ENCODE measurements around the gene PPP1R36. TPM values are rescaled to one million over a fixed set of nuclear protein-coding genes. Genes with fewer than 3 reads are reported as not detected.

The PPP1R36 gene
- total RNA-seq: not detected

GRCh38 chr14:64549791-64550620 lies at the start of gene PPP1R36:
Gene PPP1R36 (plus strand): TSS chr14:64549961. CDS start chr14:64549998, 37 bp downstream.
- no peak within 1 kb of the TSS for H3K27ac Mint-ChIP-seq
- no peaks in the 10 kb centered on the region for H3K9me3 Mint-ChIP-seq
- no peaks in the 10 kb centered on the region for H3K36me3 Mint-ChIP-seq (ENCODE audit: low read depth)
- H3K27me3 Mint-ChIP-seq (ENCODE audit: low read depth): peaks cover 7% of the 10 kb centered on the region
- DNase-seq: peak; percentile 48
- H3K4me3 Mint-ChIP-seq: peak within 1 kb of the TSS; percentile 55
- intact Hi-C loops (cut with micrococcal nuclease): loop anchor here (1.0 to 10.0 kb wide), 3 partner anchors 10 to 695 kb away; partner anchors contain the start of genes FNTB, HSPA2 and SYNE2
- CTCF ChIA-PET: interaction anchor here (0.7 to 2.9 kb wide), 4 partner anchors 10 to 87 kb away, joined by 3 to 15 read pairs (median 6); partner anchors contain the start of gene HSPA2
- peaks cover 12% of the 10 kb centered on the region for H3K4me1 Mint-ChIP-seq (ENCODE audit: low read depth)

- Mint-ChIP-seq H3K4me1 (ENCODE audit: low read depth) (peaks cover 45% of the 10 kb centered on the region), H3K9me3 (no peaks in the 10 kb centered on the region), H3K27me3 (ENCODE audit: low read depth) (no peaks in the 10 kb centered on the region), H3K4me3 (peak overlapping the region; percentile 56), H3K36me3 (ENCODE audit: low read depth) (peaks cover 20% of the 10 kb centered on the region), H3K27ac (peak overlapping the region; percentile 97)
- no peak for DNase-seq
- CTCF ChIA-PET: interaction anchor here (2.1 to 3.5 kb wide), 2 partner anchors 11 to 20 kb away, joined by 8 to 32 read pairs; no protein-coding TSS in a partner anchor
- intact Hi-C loops (cut with micrococcal nuclease): loop anchor here (2.0 to 10.0 kb wide), 3 partner anchors 15 to 775 kb away; partner anchors contain the start of gene SGPP1
These were observed 49.7 kb upstream of the PPP1R36 start for GRCh38 chr14:64500088-64500487.

- intact Hi-C loops (cut with micrococcal nuclease): loop anchor here (1.0 to 10.0 kb wide), 6 partner anchors 10 to 859 kb away; partner anchors contain the start of genes SGPP1 and SYNE2
- H3K9me3 Mint-ChIP-seq: no peaks in the 10 kb centered on the region
- peaks cover 20% of the 10 kb centered on the region for H3K36me3 Mint-ChIP-seq (ENCODE audit: low read depth)
- H3K27me3 Mint-ChIP-seq (ENCODE audit: low read depth): no peaks in the 10 kb centered on the region
- DNase-seq: peak; percentile 12
- CTCF ChIA-PET: interaction anchor here (0.6 to 3.5 kb wide), 6 partner anchors 9 to 267 kb away, joined by 3 to 32 read pairs (median 5); partner anchors contain the start of gene HSPA2
- H3K27ac Mint-ChIP-seq: peak overlapping the region; percentile 97
- H3K4me1 Mint-ChIP-seq (ENCODE audit: low read depth): peaks cover 47% of the 10 kb centered on the region
- H3K4me3 Mint-ChIP-seq: peak overlapping the region; percentile 91
These were observed 48.2 kb upstream of the PPP1R36 start for GRCh38 chr14:64501411-64502171.

- intact Hi-C loops (cut with micrococcal nuclease): loop anchor here (1.0 to 10.0 kb wide), 5 partner anchors 9 to 860 kb away; partner anchors contain the start of genes SGPP1 and SYNE2
These were observed 47.3 kb upstream of the PPP1R36 start for GRCh38 chr14:64502456-64502855.

GRCh38 chr14:64502887-64503433 lies 46.8 kb upstream of the PPP1R36 start:
- H3K36me3 Mint-ChIP-seq (ENCODE audit: low read depth): peaks cover 18% of the 10 kb centered on the region
- no peaks in the 10 kb centered on the region for H3K9me3 Mint-ChIP-seq

More at GRCh38 chr14:64502456-64502855, 47.3 kb upstream of the PPP1R36 start:
- H3K27ac Mint-ChIP-seq: peak overlapping the region; percentile 97
- peaks cover 49% of the 10 kb centered on the region for H3K4me1 Mint-ChIP-seq (ENCODE audit: low read depth)
- no peaks in the 10 kb centered on the region for H3K9me3 Mint-ChIP-seq
- no peaks in the 10 kb centered on the region for H3K27me3 Mint-ChIP-seq (ENCODE audit: low read depth)
- H3K36me3 Mint-ChIP-seq (ENCODE audit: low read depth): peaks cover 20% of the 10 kb centered on the region
- CTCF ChIA-PET: interaction anchor here (0.6 to 3.5 kb wide), 7 partner anchors 9 to 268 kb away, joined by 3 to 32 read pairs (median 5); partner anchors contain the start of gene HSPA2
- peak overlapping the region; percentile 91 for H3K4me3 Mint-ChIP-seq
- DNase-seq: peak; percentile 31

GRCh38 chr14:64503434-64504309 lies 46.1 kb upstream of the PPP1R36 start, which contains the start of gene ZBTB25:
Gene ZBTB25 (minus strand): TSS chr14:64503838. CDS start chr14:64490533, 13,305 bp downstream.
- CTCF ChIA-PET: interaction anchor here (1.8 to 3.5 kb wide), 2 partner anchors 7 to 116 kb away, joined by 5 to 32 read pairs; no protein-coding TSS in a partner anchor

More at GRCh38 chr14:64502887-64503433, 46.8 kb upstream of the PPP1R36 start:
- peak overlapping the region; percentile 91 for H3K4me3 Mint-ChIP-seq
- peak overlapping the region; percentile 97 for H3K27ac Mint-ChIP-seq
- CTCF ChIA-PET: interaction anchor here (0.6 to 3.5 kb wide), 6 partner anchors 8 to 116 kb away, joined by 3 to 32 read pairs (median 4); partner anchors contain the start of gene HSPA2
- peak; percentile 40 for DNase-seq
- intact Hi-C loops (cut with micrococcal nuclease): loop anchor here (1.0 to 10.0 kb wide), 10 partner anchors 8 to 960 kb away; partner anchors contain the start of genes AKAP5, HSPA2, MTHFD1 and PPP2R5E
- H3K4me1 Mint-ChIP-seq (ENCODE audit: low read depth): peaks cover 49% of the 10 kb centered on the region
- no peaks in the 10 kb centered on the region for H3K27me3 Mint-ChIP-seq (ENCODE audit: low read depth)

GRCh38 chr14:64504310-64504896 lies 45.4 kb upstream of the PPP1R36 start, which contains the start of gene ZBTB1:
Gene ZBTB1 (plus strand): TSS chr14:64504770. CDS start chr14:64521505, 16,735 bp downstream.
- H3K9me3 Mint-ChIP-seq: no peaks in the 10 kb centered on the region
- CTCF ChIA-PET: no interaction called here
- DNase-seq: peak; percentile 89
- H3K4me3 Mint-ChIP-seq: peak within 1 kb of the TSS; percentile 91
- H3K4me1 Mint-ChIP-seq (ENCODE audit: low read depth): peaks cover 54% of the 10 kb centered on the region
- H3K27me3 Mint-ChIP-seq (ENCODE audit: low read depth): no peaks in the 10 kb centered on the region
- H3K36me3 Mint-ChIP-seq (ENCODE audit: low read depth): peaks cover 16% of the 10 kb centered on the region
- peak within 1 kb of the TSS; percentile 99 for H3K27ac Mint-ChIP-seq
- intact Hi-C loops (cut with micrococcal nuclease): loop anchor here (2.0 to 10.0 kb wide), 3 partner anchors 410 to 780 kb away; partner anchors contain the start of genes CHURC1 and SGPP1

More at GRCh38 chr14:64503434-64504309, 46.1 kb upstream of the PPP1R36 start, which contains the start of gene ZBTB25:
- intact Hi-C loops (cut with micrococcal nuclease): loop anchor here (1.0 to 10.0 kb wide), 10 partner anchors 37 to 960 kb away; partner anchors contain the start of genes AKAP5, CHURC1, HSPA2 and MTHFD1
- Mint-ChIP-seq H3K4me1 (ENCODE audit: low read depth) (peaks cover 53% of the 10 kb centered on the region), H3K27me3 (ENCODE audit: low read depth) (no peaks in the 10 kb centered on the region), H3K4me3 (peak within 1 kb of the TSS; percentile 91), H3K36me3 (ENCODE audit: low read depth) (peaks cover 16% of the 10 kb centered on the region), H3K9me3 (no peaks in the 10 kb centered on the region), H3K27ac (peak within 1 kb of the TSS; percentile 99)
- DNase-seq: peak; percentile 94

- Mint-ChIP-seq H3K27me3 (ENCODE audit: low read depth) (no peaks in the 10 kb centered on the region), H3K4me3 (peak overlapping the region; percentile 91), H3K4me1 (ENCODE audit: low read depth) (peaks cover 54% of the 10 kb centered on the region), H3K27ac (peak overlapping the region; percentile 99), H3K36me3 (ENCODE audit: low read depth) (peaks cover 11% of the 10 kb centered on the region), H3K9me3 (no peaks in the 10 kb centered on the region)
- intact Hi-C loops (cut with micrococcal nuclease): loop anchor here (1.0 to 10.0 kb wide), 5 partner anchors 131 to 780 kb away; partner anchors contain the start of genes CHURC1, MAX and SGPP1
- DNase-seq: peak; percentile 92
- CTCF ChIA-PET: no interaction called here
These were observed 44.6 kb upstream of the PPP1R36 start for GRCh38 chr14:64504897-64505794.

- Mint-ChIP-seq H3K27ac (peak overlapping the region; percentile 99), H3K9me3 (no peaks in the 10 kb centered on the region), H3K36me3 (ENCODE audit: low read depth) (peaks cover 12% of the 10 kb centered on the region), H3K27me3 (ENCODE audit: low read depth) (no peaks in the 10 kb centered on the region), H3K4me3 (peak overlapping the region; percentile 91), H3K4me1 (ENCODE audit: low read depth) (peaks cover 57% of the 10 kb centered on the region)
- CTCF ChIA-PET: no interaction called here
- intact Hi-C loops (cut with micrococcal nuclease): loop anchor here (5.0 to 10.0 kb wide), 2 partner anchors 596 to 782 kb away; partner anchors contain the start of genes MAX and SGPP1
- DNase-seq: no peak
These were observed 43.0 kb upstream of the PPP1R36 start for GRCh38 chr14:64506721-64507120.

Data from activated naive CD4-positive, alpha-beta T cell treated with anti-CD3 and anti-CD28 coated beads for 36 hours (primary cell).